ENCODE results near the gene INPP5D.
A peak's percentile ranks its signal among the peaks of the same experiment; 100 is the strongest.
"Not testable (repeated sequence)": the region's sequence is repeated elsewhere in the genome, so short reads cannot be mapped to it uniquely, and the experiment has no call there.

The INPP5D gene

DNA sequence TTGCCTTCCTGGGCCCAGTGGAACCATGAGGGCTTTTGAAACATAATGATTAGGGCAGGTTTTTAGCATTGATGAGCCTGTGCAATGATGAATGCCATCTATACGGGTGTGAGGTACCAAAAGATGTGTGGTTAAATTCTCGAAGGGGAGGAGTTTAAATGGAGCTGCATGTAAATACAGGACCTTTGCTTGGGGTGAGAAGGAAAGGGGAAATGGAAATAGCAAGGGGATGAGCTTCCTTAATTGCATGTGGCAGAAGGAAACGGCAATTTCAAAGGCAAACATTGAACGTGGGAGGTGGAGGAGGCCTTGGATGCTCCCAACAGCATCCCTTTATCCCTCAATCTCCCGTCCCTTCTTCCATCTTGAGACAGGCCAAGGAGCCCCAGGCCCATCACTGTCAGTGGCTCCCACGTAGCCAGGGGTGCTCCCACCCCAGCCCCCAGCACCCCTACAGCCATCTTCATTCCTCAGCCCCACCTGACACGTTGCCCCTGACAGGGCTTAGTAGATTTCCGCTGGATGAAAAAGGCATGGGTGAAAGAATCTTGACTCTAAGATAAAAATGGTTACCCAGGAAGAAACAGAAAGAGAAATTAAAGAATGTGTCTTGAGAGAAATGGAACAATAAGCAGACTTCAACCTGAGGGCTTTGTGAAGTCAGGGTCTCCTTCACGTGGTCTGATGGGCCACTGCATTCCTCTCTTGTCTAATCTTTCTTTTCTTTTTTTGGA, 32.5 kb downstream of the INPP5D start:
- TF ChIP-seq, protein P1, sequence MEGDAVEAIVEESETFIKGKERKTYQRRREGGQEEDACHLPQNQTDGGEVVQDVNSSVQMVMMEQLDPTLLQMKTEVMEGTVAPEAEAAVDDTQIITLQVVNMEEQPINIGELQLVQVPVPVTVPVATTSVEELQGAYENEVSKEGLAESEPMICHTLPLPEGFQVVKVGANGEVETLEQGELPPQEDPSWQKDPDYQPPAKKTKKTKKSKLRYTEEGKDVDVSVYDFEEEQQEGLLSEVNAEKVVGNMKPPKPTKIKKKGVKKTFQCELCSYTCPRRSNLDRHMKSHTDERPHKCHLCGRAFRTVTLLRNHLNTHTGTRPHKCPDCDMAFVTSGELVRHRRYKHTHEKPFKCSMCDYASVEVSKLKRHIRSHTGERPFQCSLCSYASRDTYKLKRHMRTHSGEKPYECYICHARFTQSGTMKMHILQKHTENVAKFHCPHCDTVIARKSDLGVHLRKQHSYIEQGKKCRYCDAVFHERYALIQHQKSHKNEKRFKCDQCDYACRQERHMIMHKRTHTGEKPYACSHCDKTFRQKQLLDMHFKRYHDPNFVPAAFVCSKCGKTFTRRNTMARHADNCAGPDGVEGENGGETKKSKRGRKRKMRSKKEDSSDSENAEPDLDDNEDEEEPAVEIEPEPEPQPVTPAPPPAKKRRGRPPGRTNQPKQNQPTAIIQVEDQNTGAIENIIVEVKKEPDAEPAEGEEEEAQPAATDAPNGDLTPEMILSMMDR (IDR thresholded peaks at IDR 0.05; ENCODE audit: insufficient read depth, low read depth, low read length, missing control alignments) = no peak
- no peak overlapping the region for H3K4me3 ChIP-seq (ENCODE audit: low read depth, low read length)
- DNase-seq (ENCODE audit: low read depth) = peak; percentile 29

DNA sequence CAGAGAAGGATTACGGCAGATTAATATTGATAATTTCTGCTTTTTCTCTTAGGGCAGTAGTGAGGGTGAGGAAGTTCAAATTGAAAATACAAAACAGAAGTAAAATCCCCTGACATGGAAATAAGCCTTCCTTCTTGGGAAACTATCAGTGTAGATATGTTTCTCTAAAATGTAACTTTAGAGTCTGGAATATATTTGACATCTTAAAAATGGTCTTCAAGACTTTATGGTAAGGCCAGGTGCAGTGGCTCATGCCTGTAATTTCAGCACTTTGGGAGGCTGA, 33.0 kb downstream of the INPP5D start:
- H3K4me3 ChIP-seq (ENCODE audit: low read depth, low read length) = no peak overlapping the region
- no peak for DNase-seq (ENCODE audit: low read depth)
- TF ChIP-seq, protein P1 (IDR thresholded peaks at IDR 0.05; ENCODE audit: insufficient read depth, low read depth, low read length, missing control alignments) = no peak

DNA sequence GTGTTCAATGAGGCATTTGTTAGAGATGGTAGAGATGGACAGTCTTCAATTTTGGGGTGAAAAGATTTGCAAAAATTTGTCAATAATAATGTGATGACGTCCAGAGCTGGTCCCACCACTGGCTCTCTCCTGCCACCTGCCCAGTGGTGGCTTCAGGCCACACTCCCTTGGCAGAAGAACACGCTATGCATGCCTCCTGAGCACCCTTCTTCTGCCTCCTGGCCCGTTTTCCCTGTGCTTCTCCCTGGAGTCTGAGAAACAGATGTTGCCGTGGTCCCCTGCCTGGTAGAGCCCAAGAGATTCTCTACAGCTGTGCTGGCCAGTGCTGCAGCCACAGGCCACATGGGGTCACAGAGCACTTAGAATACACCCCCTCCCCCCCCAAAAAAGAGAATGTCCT, 33.6 kb downstream of the INPP5D start:
- no peak for DNase-seq (ENCODE audit: low read depth)
- TF ChIP-seq, protein P1 (IDR thresholded peaks at IDR 0.05; ENCODE audit: insufficient read depth, low read depth, low read length, missing control alignments) = no peak
- no peak overlapping the region for H3K4me3 ChIP-seq (ENCODE audit: low read depth, low read length)

DNA sequence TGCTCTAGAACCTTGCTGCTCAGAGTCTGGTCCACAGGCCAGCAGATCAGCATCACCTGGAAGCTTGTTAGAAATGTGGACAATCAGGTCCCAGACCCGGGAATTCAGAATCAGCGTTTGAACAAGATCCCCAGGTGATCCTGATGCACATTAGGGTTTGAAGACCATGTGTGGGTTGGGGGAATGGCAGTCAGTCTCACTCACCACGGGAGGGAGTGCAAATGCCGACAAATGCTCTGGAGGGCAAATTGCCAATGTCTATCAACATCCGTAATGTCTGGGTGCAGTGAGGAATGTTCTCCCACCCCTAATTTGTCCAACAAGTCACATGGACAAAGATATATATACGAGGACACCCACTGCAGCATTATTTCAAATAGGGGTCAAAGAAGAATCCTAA, 34.5 kb downstream of the INPP5D start:
- no peak overlapping the region for H3K4me3 ChIP-seq (ENCODE audit: low read depth, low read length)
- TF ChIP-seq, protein P1 (IDR thresholded peaks at IDR 0.05; ENCODE audit: insufficient read depth, low read depth, low read length, missing control alignments) = no peak
- DNase-seq (ENCODE audit: low read depth) = no peak

DNA sequence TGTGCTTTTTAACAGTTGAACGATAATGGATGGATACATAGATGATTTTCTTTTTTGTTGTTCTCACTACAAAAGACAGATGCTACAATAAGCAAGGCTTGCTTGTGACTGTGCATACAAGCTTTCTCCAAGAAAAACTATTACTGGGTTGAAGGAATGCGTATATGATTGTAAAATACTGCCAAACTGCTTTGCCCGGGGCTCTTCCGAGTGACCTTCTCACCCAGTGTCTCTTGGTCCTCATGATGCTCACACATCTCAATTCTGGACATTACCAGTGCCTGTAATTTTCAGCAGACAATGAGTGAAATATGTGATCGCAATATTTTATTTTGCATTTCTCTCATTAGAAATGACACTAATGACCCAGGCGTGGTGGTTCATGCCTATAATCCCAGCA, 35.9 kb downstream of the INPP5D start:
- TF ChIP-seq, protein P1 (IDR thresholded peaks at IDR 0.05; ENCODE audit: insufficient read depth, low read depth, low read length, missing control alignments) = no peak
- H3K4me3 ChIP-seq (ENCODE audit: low read depth, low read length) = no peak overlapping the region
- DNase-seq (ENCODE audit: low read depth) = no peak

DNA sequence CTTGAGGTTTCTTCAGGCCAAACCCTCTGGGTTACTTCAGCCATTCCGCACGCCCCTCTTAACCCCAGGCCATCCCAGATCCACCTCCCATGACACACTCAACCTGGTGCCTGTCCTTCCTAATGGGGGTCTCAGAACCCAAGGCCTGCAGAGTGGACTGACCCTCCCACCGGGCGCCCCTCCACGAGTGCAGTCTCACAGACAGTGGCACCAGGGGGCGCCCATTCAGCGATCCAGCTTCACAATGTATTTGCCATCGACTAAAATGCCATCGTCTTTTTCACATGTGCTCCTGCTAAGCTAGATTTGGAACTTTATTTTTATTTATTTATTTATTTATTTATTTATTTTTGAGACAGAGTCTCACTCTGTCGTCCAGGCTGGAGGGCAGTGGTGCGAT, 38.5 kb downstream of the INPP5D start:
- no peak overlapping the region for H3K4me3 ChIP-seq (ENCODE audit: low read depth, low read length)
- TF ChIP-seq, protein P1 (IDR thresholded peaks at IDR 0.05; ENCODE audit: insufficient read depth, low read depth, low read length, missing control alignments) = no peak
- no peak for DNase-seq (ENCODE audit: low read depth)

DNA sequence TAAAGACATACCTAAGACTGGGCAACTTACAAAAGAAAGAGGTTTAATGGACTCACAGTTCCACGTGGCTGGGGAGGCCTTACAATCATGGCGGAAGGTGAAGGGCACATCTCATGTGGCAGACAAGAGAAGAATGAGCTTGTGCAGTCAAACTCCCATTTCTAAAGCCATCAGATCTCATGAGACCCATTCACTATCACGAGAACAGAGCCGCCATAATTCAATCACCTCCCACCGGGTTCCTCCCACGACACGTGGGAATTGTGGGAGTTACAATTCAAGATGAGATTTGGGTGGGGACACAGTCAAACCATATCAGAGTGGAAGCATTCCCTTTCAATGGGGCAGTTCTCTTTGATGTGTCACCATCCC, 39.7 kb downstream of the INPP5D start:
- DNase-seq (ENCODE audit: low read depth) = not testable (repeated sequence)
- H3K4me3 ChIP-seq (ENCODE audit: low read depth, low read length) = peak overlapping the region; percentile 11

All from GM12865 (cell line).